GM12875 (cell line): ENCODE measurements around the gene CACNA1C.

ENCODE experiments used
- H3K4me3 ChIP-seq: one replicate; pipeline ENCODE4 v1.5.1; 2011; ENCODE audit warnings: low read depth, low read length, control low read depth
- CTCF ChIP-seq: IDR thresholded peaks from 2 replicates; pipeline ENCODE4 v1.5.1; 2011; ENCODE audit warnings: low read depth, mild to moderate bottlenecking, control low read depth, inconsistent platforms, low read length, moderate library complexity, borderline replicate concordance; ENCODE audit not compliant: insufficient read depth

CACNA1C gene

DNA sequence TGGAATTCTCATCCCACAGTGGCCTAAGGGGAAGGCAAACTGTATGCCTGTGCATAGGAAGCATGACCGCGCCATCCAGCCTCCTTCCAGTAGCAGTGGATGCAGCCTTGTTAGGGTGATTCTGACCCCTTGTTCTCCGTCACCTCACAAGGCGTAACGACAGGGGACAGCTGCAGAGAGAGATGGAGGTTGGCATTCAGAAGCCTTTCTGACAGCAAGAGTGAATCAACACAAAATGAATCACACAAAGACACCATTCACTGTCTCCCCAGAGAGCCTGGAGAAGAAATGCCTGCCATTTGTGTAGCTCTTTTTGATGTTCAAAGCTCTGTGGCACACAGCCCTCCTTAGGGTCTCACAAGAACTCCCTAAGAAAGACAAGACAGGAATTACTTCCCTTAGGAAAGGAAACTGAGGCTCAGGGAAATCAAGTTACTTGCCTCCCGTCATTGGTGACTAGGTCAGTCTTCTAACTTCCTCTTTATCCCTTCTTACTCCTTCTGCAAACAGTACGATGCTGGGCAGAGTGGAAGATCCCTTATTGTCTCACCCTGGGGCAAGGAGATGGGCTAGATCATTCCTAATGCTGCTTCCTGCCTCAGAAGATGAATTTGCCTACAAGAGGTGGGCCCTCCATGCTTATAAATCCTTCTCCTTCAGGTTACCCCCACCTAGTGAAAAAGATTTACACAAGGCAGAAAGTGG, 280.9 kb downstream of the CACNA1C start:
- no peak overlapping the region for H3K4me3 ChIP-seq
- TF ChIP-seq CTCF: no peak

- no peak for TF ChIP-seq CTCF
- no peak overlapping the region for H3K4me3 ChIP-seq
Observed at GRCh38 chr12:2334271-2334670, 281.5 kb downstream of the CACNA1C start.

DNA sequence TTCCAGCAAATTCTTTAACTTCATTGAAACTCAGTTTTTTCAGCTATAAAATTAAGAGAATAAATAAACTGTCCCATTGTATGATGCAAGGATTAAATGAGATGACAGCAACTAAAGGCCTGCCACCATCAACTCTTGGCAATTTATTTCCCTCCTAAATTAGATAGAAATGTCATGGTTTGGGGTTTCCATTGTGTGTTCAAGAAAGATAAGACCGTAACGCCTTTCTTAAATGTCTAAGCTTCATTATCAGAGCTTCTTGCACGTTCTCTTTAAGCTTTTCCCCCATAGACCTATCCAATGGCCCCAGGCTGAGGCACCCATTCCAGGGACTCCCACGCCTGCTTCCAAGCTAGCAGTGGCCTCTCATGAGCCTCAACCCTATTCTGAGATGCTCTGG, 281.9 kb downstream of the CACNA1C start:
- TF ChIP-seq CTCF: no peak
- no peak overlapping the region for H3K4me3 ChIP-seq

DNA sequence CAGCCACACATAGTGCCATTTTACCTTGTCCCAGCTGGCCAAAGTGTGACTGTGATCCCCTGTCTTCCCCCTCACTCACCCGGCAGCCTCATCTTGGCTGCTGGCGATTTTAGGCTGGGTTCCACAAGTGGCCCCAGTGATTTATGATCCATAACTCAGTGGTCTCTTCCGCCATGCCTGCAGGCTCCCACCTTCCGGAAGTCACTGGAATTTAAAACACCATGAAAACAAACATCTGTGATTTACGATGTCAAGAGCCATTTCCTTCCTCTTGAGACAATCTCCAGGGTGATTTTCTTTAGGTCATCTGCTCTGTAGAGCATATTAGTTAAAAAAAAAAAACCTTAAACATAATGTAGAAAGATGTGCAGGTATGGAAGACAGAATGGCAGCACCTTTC, 282.3 kb downstream of the CACNA1C start:
- no peak overlapping the region for H3K4me3 ChIP-seq
- TF ChIP-seq CTCF: no peak

- H3K4me3 ChIP-seq: no peak overlapping the region
- no peak for TF ChIP-seq CTCF
Observed at GRCh38 chr12:2335513-2335912, 282.7 kb downstream of the CACNA1C start.

DNA sequence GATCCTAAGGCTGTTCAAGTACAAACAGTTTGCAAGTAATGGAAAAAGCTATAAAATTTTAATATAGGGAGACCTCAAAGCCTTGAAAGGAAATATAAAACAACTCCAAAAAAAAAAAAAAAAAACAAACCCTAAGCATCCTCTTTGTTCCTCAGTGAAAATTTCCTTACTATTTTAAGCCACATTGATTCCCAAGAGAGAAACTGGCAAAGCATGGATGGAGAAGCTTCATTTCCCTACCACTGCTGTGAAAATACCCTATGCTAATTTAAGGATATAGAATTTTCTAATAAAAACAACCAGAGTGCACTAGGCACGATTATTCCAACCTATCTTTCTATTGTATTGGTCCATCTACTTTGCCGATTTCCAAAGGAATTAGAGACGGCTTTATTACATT, 283.1 kb downstream of the CACNA1C start:
- no peak overlapping the region for H3K4me3 ChIP-seq
- no peak for TF ChIP-seq CTCF

- H3K4me3 ChIP-seq: no peak overlapping the region
- TF ChIP-seq CTCF: no peak
Observed at GRCh38 chr12:2336409-2336829, 283.6 kb downstream of the CACNA1C start.
